Pancreas (tissue), 10 donors: Measurements from ENCODE around the gene CDCP1. TPM values are rescaled to one million over a fixed set of nuclear protein-coding genes. Genes with fewer than 3 reads are reported as not detected.

Source experiments
- ATAC-seq, 4 donors: fragments of 200-7000 bp; cut with Tn5 transposase; one replicate each; pipeline versions ENCODE4 v1.8.0 to v1.9.1; 2020; ENCODE audit warnings: mild to moderate bottlenecking in 4 of 4, moderate library complexity in 4 of 4
- DNase-seq, 6 donors: peaks; one replicate each; pipeline ENCODE4 v3.0.0-alpha.2; 2020
- FAIRE-seq: peaks from 2 replicates; lab custom pipeline; 2012; peaks lifted over from hg19 to GRCh38; lab: Jason Lieb, UNC
- H3K27ac ChIP-seq, 4 donors: fragments of 200-600 bp; sonication (generic); 1 replicate in 3 of 4; 2 replicates in 1 of 4; pipeline versions ENCODE4 v1.5.0 to v1.8.0; 2020
- H3K27me3 ChIP-seq, 4 donors: fragments of 200-600 bp; one replicate each; pipeline ENCODE4 v1.8.0; 2021
- H3K36me3 ChIP-seq, 3 donors: fragments of 200-600 bp; sonication (generic) in 1 of 3; one replicate each; pipeline versions ENCODE4 v1.5.0 to v1.8.0; 2020 to 2021
- H3K4me1 ChIP-seq, 3 donors: fragments of 200-600 bp; one replicate each; pipeline ENCODE4 v1.8.0; 2021
- H3K4me3 ChIP-seq, 4 donors: fragments of 200-600 bp; sonication (generic) in 2 of 4; one replicate each; pipeline versions ENCODE4 v1.5.0 to v1.8.0; 2020 to 2021
- H3K9me3 ChIP-seq, 4 donors: fragments of 200-600 bp; one replicate each; pipeline ENCODE4 v1.8.0; 2021
- CTCF ChIP-seq, 4 donors: fragments of 200-600 bp; sonication (generic) in 3 of 4; IDR thresholded peaks; one replicate each; pipeline versions ENCODE4 v1.5.0 to v1.8.0; 2021; ENCODE audit warnings: antibody characterized with exemption in 4 of 4
- WGBS, 2 donors: extraction: QIAGEN DNeasy Blood & Tissue Kit; methylation state at CpG; one replicate each; pipeline ENCODE4 v1.1.7; 2013; 5-methylcytosine and 5-hydroxymethylcytosine counted together
- intact Hi-C, 3 donors: fragments of 100-400 bp; cut with DNase I; formaldehyde crosslinking; loops; one replicate each; pipeline versions ENCODE4 v1.11.1 to v1.14.2; 2022
- polyA plus RNA-seq, 2 donors: library from polyadenylated mRNA; stranded (reverse); fragments of 200-250 nt; gene quantifications; one replicate each; pipeline ENCODE4 v1.2.3, GENCODE V29; 2013
- total RNA-seq, 6 donors: library from RNA; stranded (reverse); fragmentation: NEBNext Ultra II Directional in 4 of 6; extraction: Animal tissue kit (Norgen Biotek cat#: 25700) in 4 of 6; gene quantifications; one replicate each; pipeline versions ENCODE4 v1.2.1 to v1.2.4, GENCODE V29; 2021 to 2023
- donor health status: healthy with polysubstance abuse.
- donor health status: DM: no; HTN: no; CAD: no; lungs with moderate emphysema.
- donor health status: DM: no; HTN: no; CAD: no.
- donor health status: control.
- donor health status: control.
- donor health status: Bipolar disorder and iron deficiency.
- donor health status: DM: yes; HTN: yes; CAD: no.
- donor health status: DM: no; HTN: no; CAD: no.
- donor health status: DM: no; HTN: no; CAD: no.
- donor health status: DM: yes; HTN: yes; CAD: no.

CDCP1 gene
- total and polyA plus RNA-seq, 8 donors: 3.4 to 22.2 (median 9.2) TPM

- Histone ChIP-seq H3K27me3 (no peaks in the 10 kb centered on the region), H3K9me3 (no peaks in the 10 kb centered on the region), H3K27ac (no peak overlapping the region), H3K36me3 (no peaks in the 10 kb centered on the region), H3K4me3 (no peak overlapping the region), H3K4me1 (peaks cover 0 to 7% (median 0%) of the 10 kb centered on the region in 3 donors)
- ATAC-seq: peak in 1 of 4 donors; percentile 40
- FAIRE-seq: no peak
- intact Hi-C loops: loop anchor here in 1 of 3 donors (10.0 kb wide), 1 partner anchor 161 kb away; no protein-coding TSS in a partner anchor
- DNase-seq: no peak
- 83 to 92% methylated on average over 2 of the region's 2 CpGs for WGBS, 2 donors
- TF ChIP-seq CTCF (IDR thresholded peaks at IDR 0.05): no peak
Measured at GRCh38 chr3:45043728-45044299, 102.4 kb downstream of the CDCP1 start.

GRCh38 chr3:45042162-45042561 is 104.0 kb downstream of the CDCP1 start:
- Histone ChIP-seq H3K27me3 (no peaks in the 10 kb centered on the region), H3K4me3 (no peak overlapping the region), H3K36me3 (no peaks in the 10 kb centered on the region), H3K4me1 (peaks cover 0 to 7% (median 0%) of the 10 kb centered on the region in 3 donors), H3K9me3 (no peaks in the 10 kb centered on the region), H3K27ac (no peak overlapping the region)
- intact Hi-C loops: loop anchor here in 1 of 3 donors (10.0 kb wide), 1 partner anchor 163 kb away; no protein-coding TSS in a partner anchor
- ATAC-seq (no peak), FAIRE-seq (no peak), DNase-seq (no peak)
- WGBS, 2 donors: 34 to 36% methylated on average over 3 of the region's 3 CpGs
- TF ChIP-seq CTCF (IDR thresholded peaks at IDR 0.05): no peak

- WGBS, 2 donors: 64 to 72% methylated on average over 2 of the region's 2 CpGs
- Histone ChIP-seq H3K9me3 (no peaks in the 10 kb centered on the region), H3K36me3 (no peaks in the 10 kb centered on the region), H3K27me3 (no peaks in the 10 kb centered on the region), H3K4me3 (no peak overlapping the region), H3K27ac (no peak overlapping the region), H3K4me1 (peaks cover 0 to 7% (median 0%) of the 10 kb centered on the region in 3 donors)
- intact Hi-C loops: loop anchor here in 1 of 3 donors (10.0 kb wide), 1 partner anchor 163 kb away; no protein-coding TSS in a partner anchor
- no peak for TF ChIP-seq CTCF (IDR thresholded peaks at IDR 0.05)
- FAIRE-seq (no peak), DNase-seq (no peak), ATAC-seq (no peak)
Measured at GRCh38 chr3:45041666-45042065, 104.5 kb downstream of the CDCP1 start.

- peak; percentile 83 to 90 (median 86) for TF ChIP-seq CTCF (IDR thresholded peaks at IDR 0.05)
- ATAC-seq: peak; percentile 88 to 92 (median 90)
- H3K36me3 ChIP-seq: no peaks in the 10 kb centered on the region
- FAIRE-seq: peak; percentile 43
- H3K4me1 ChIP-seq: peaks cover 0 to 10% (median 0%) of the 10 kb centered on the region in 3 donors
- H3K27me3 ChIP-seq: no peaks in the 10 kb centered on the region
- H3K27ac ChIP-seq: no peak overlapping the region
- 1 to 2% methylated on average over 11 of the region's 11 CpGs for WGBS, 2 donors
- no peaks in the 10 kb centered on the region for H3K9me3 ChIP-seq
- peak; percentile 87 to 95 (median 90) for DNase-seq
- no peak overlapping the region for H3K4me3 ChIP-seq
- intact Hi-C loops: loop anchor here in 2 of 3 donors (5.0 to 10.0 kb wide), 3 partner anchors 174 to 459 kb away; no protein-coding TSS in a partner anchor
Measured at GRCh38 chr3:45037720-45038455, 108.3 kb downstream of the CDCP1 start.
